Stimulated activated CD8-positive, alpha-beta memory T cell treated with anti-CD3 and anti-CD28 coated beads, Interleukin-15, amount 100 ng/mL, for 24 hours (primary cell): ENCODE results near the gene FRMD7.

ENCODE experiments used
- DNase-seq: peaks from one replicate; pipeline ENCODE4 v3.0.0-alpha.2; 2020; ENCODE audit warnings: low read depth

Gene FRMD7

DNA sequence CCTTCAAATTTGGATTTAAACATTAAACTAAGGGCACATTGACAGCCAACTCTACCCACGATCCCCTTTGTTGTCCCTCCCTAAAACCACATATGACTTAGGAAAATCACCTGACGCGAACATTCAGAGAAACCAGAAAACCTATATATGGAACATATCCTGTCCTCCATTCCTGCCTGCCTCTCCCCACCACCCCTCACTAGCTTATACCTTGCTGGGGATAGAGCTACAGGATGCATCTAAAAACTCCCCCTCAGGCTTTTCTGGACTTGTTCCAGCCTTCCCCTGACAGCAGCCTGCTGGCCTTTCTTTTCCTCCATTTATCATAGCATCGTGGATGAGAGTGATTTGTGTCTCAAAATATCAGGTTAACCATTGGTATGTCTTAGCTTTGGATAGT lies 96.0 kb downstream of the FRMD7 start:
- no peak for DNase-seq

DNA sequence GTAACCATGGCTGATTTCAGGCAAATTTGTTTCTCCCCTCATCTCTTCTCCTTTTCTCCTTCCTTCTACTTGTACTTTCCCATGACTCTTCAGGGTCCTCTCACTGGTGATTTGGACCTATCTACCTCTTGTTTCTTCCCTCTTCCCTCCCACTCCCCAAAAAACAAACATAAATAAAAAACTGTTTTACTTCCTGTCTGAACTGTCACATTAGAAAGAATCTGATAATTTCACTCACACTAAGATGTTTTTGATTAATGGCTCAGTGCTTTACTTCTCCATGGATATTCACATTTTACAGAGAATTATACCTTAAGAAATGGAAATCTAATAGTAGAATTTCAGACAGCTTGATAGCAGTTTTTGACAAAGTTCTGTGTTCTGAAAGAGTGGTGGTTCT lies 97.6 kb downstream of the FRMD7 start:
- DNase-seq, result no peak
